K562 (cell line): ENCODE results near the gene PLPP1. TPM values are rescaled to one million over a fixed set of nuclear protein-coding genes. Genes with fewer than 3 reads are reported as not detected.
A peak's percentile ranks its signal among the peaks of the same experiment; 100 is the strongest.

Source experiments
- ATAC-seq: fragments of 200-7000 bp; cut with Tn5 transposase; 3 replicates; pipeline ENCODE4 v1.9.1; 2020; ENCODE audit warnings: moderate library complexity
- BruUV-seq: library from RNA; stranded (reverse); fragments of 400-500 nt; replicated peaks from 2 replicates; lab custom pipeline; 2021; lab: Mats Ljungman, UMichigan
- CTCF ChIA-PET: fragments of 300-600 bp; formaldehyde crosslinking; extraction: SDS; loops from one replicate; lab custom pipeline; 2021; ENCODE audit warnings: low intra/inter-chr PET ratio; lab: Yijun Ruan, JAX
- POLR2A ChIA-PET: fragments of 300-600, 350-650 bp; sonication (Branson Sonifier 250); formaldehyde crosslinking; extraction: SDS; loops from one replicate; lab custom pipeline; 2021; ENCODE audit warnings: antibody characterized with exemption, inconsistent platforms; lab: Yijun Ruan, JAX
- DNase-seq, 4 experiments: peaks; one replicate each; pipeline versions ENCODE4 v3.0.0 to v3.0.0-alpha.2; 2011 to 2018; ENCODE audit warnings: low spot score in 3 of 4, mixed read lengths in 3 of 4; ENCODE audit errors: extremely low read depth in 1 of 4
- FAIRE-seq: peaks from 2 replicates; lab custom pipeline; 2011; peaks lifted over from hg19 to GRCh38; lab: Jason Lieb, UNC
- H2AFZ ChIP-seq: 2 replicates; pipeline ENCODE4 v1.6.0; 2011; ENCODE audit warnings: low read depth, low read length, control low read depth, inconsistent platforms
- H3K27ac ChIP-seq: fragments of 200-600 bp; 3 replicates; pipeline ENCODE4 v1.8.0; 2011; ENCODE audit warnings: low read depth, mild to moderate bottlenecking, control low read depth, inconsistent platforms, low read length, moderate library complexity, mixed read lengths; ENCODE audit errors: extremely low read depth
- H3K27me3 ChIP-seq, 2 experiments: fragments of 300-600 bp in 1 of 2; 2 replicates in 1 of 2; 3 replicates in 1 of 2; pipeline versions ENCODE4 v1.6.0 to v1.8.0; 2011; ENCODE audit warnings: inconsistent platforms in 2 of 2, low read length in 2 of 2, mild to moderate bottlenecking in 1 of 2, mixed read lengths in 1 of 2, moderate library complexity in 1 of 2; ENCODE audit not compliant: control insufficient read depth in 2 of 2, insufficient read depth in 2 of 2
- H3K36me3 ChIP-seq: fragments of 300-600 bp; 3 replicates; pipeline ENCODE4 v1.8.0; 2011; ENCODE audit warnings: mild to moderate bottlenecking, low read length, inconsistent platforms; ENCODE audit not compliant: control insufficient read depth, insufficient read depth
- H3K4me1 ChIP-seq, 2 experiments: fragments of 200-600 bp in 1 of 2; replicated peaks in 1 of 2; 2 replicates in 1 of 2; 3 replicates in 1 of 2; pipeline versions ENCODE4 v1.5.1 to v1.8.0; 2011; ENCODE audit warnings: inconsistent platforms in 2 of 2, low read length in 2 of 2, mild to moderate bottlenecking in 1 of 2, mixed read lengths in 1 of 2, moderate library complexity in 1 of 2; ENCODE audit not compliant: control insufficient read depth in 2 of 2, insufficient read depth in 2 of 2
- H3K4me2 ChIP-seq: 2 replicates; pipeline ENCODE4 v1.6.1; 2011; ENCODE audit warnings: low read length, control low read depth, inconsistent platforms, mixed read lengths; ENCODE audit not compliant: insufficient read depth
- H3K4me3 ChIP-seq: fragments of 200-600 bp; sonication (generic), shearing (Covaris generic); 2 replicates; pipeline ENCODE4 v1.5.1; 2016; ENCODE audit warnings: control low read depth, inconsistent platforms
- H3K79me2 ChIP-seq: fragments of 200-600 bp; 3 replicates; pipeline ENCODE4 v1.8.0; 2011; ENCODE audit warnings: low read length, inconsistent platforms; ENCODE audit not compliant: control insufficient read depth, insufficient read depth
- H3K9ac ChIP-seq, 2 experiments: 2 replicates each; pipeline versions ENCODE4 v1.6.0 to v1.6.1; 2011; ENCODE audit warnings: low read depth in 2 of 2, low read length in 2 of 2, control low read depth in 1 of 2, inconsistent platforms in 1 of 2, mild to moderate bottlenecking in 1 of 2, mixed read lengths in 1 of 2; ENCODE audit not compliant: insufficient read depth in 1 of 2
- H3K9me1 ChIP-seq: one replicate; pipeline ENCODE4 v1.6.0; 2011; ENCODE audit warnings: inconsistent platforms, mild to moderate bottlenecking, low read length, moderate library complexity; ENCODE audit not compliant: control insufficient read depth, insufficient read depth
- H3K9me3 ChIP-seq: replicated peaks from 2 replicates; pipeline ENCODE4 v1.5.1; 2011; ENCODE audit warnings: low read depth, low read length, inconsistent platforms; ENCODE audit not compliant: control insufficient read depth, insufficient read depth
- H4K20me1 ChIP-seq: replicated peaks from 2 replicates; pipeline ENCODE4 v1.6.1; 2011; ENCODE audit warnings: low read length, inconsistent platforms, mixed read lengths; ENCODE audit not compliant: control insufficient read depth, insufficient read depth
- CEBPB ChIP-seq: fragments of 450-650 bp; IDR thresholded peaks from 2 replicates; pipeline ENCODE4 v1.6.1; 2016; ENCODE audit warnings: missing genetic modification characterization, missing compliant biosample characterization
- HDAC3 ChIP-seq: fragments of 450-650 bp; IDR thresholded peaks from 2 replicates; pipeline ENCODE4 v1.6.1; 2018; ENCODE audit warnings: borderline replicate concordance, mild to moderate bottlenecking, moderate library complexity; ENCODE audit not compliant: partially characterized antibody
- KDM1A ChIP-seq, 2 experiments: fragments of 450-650 bp; IDR thresholded peaks; 2 replicates each; pipeline ENCODE4 v1.6.1; 2016; ENCODE audit warnings: mild to moderate bottlenecking in 2 of 2
- NFE2L1 ChIP-seq: fragments of 450-650 bp; IDR thresholded peaks from 2 replicates; pipeline ENCODE4 v1.6.1; 2016; ENCODE audit warnings: missing genetic modification characterization, low read depth, mild to moderate bottlenecking, missing compliant biosample characterization, moderate library complexity, borderline replicate concordance
- NFYB ChIP-seq: IDR thresholded peaks from 2 replicates; pipeline ENCODE4 v1.6.1; 2011; ENCODE audit warnings: mild to moderate bottlenecking, moderate library complexity; ENCODE audit not compliant: insufficient read length; ENCODE audit errors: extremely low read depth
- SMAD1 ChIP-seq: fragments of 150-350 bp; IDR thresholded peaks from 2 replicates; pipeline ENCODE4 v1.6.1; 2014; ENCODE audit warnings: low read length, low read depth; ENCODE audit not compliant: partially characterized antibody
- ZFPM2 ChIP-seq: fragments of 250-450 bp; sonication (Bioruptor Pico); IDR thresholded peaks from 2 replicates; pipeline ENCODE4 v1.5.1; 2022; ENCODE audit warnings: mild to moderate bottlenecking
- ZNF431 ChIP-seq: sonication (generic); formaldehyde crosslinking; IDR thresholded peaks from 2 replicates; pipeline ENCODE4 v1.8.0; 2022; ENCODE audit warnings: mild to moderate bottlenecking, missing genetic modification reagents
- whole genome bisulfite sequencing: fragments of 100-300 bp; shearing (Covaris generic); methylation state at CpG from one replicate; pipeline ENCODE4 v1.1.6; 2016; ENCODE audit warnings: low coverage, mixed read lengths; ENCODE audit not compliant: insufficient coverage; ENCODE audit errors: missing lambda C conversion rate; 5-methylcytosine and 5-hydroxymethylcytosine counted together
- in situ Hi-C: fragments of 300-500 bp; cut with MboI; formaldehyde crosslinking; loops from 4 replicates; pipeline ENCODE4 v1.15.0; 2018; ENCODE audit warnings: inconsistent platforms, mixed read lengths
- intact Hi-C: fragments of 100-400 bp; cut with micrococcal nuclease; formaldehyde crosslinking; loops from 2 replicates; pipeline ENCODE4 v1.14.2; 2022
- polyA plus RNA-seq, 8 experiments: library from polyadenylated mRNA; depleted of rRNA in 4 of 8; stranded (reverse) in 5 of 8; unstranded in 3 of 8; fragments of >200 nt; fragmentation: Nextera tagmentation in 2 of 8; fragmentation: Illumina TruSeq in 1 of 8; extraction: Ambion mirVana in 2 of 8; extraction: Trizol in 1 of 8; gene quantifications; 2 replicates each; pipeline versions ENCODE4 v1.2.1 to v1.2.3, GENCODE V29; 2011 to 2014; ENCODE audit warnings: inconsistent platforms in 1 of 8, missing spikeins in 1 of 8
- total RNA-seq, 7 experiments: library from RNA; depleted of rRNA in 6 of 7; stranded (reverse); fragments of >200 nt in 6 of 7; fragmentation: Illumina TruSeq in 2 of 7; extraction: Trizol in 2 of 7; gene quantifications; 2 replicates each; pipeline versions ENCODE4 v1.2.1 to v1.2.3, GENCODE V29; 2011 to 2021; ENCODE audit warnings: low replicate concordance in 1 of 7
- TF ChIP-seq, protein P1 (sequence below): sonication (generic); formaldehyde crosslinking; IDR thresholded peaks from 2 replicates; pipeline ENCODE4 v1.8.0; 2022; ENCODE audit warnings: missing genetic modification reagents, mild to moderate bottlenecking, moderate library complexity, borderline replicate concordance

The PLPP1 gene
- total and polyA plus RNA-seq, 9 of the 15 experiments (the other 6 are each of a cell fraction or from before 2014, with no cell fraction given): 0.04 to 0.24 (median 0.04) TPM; not detected in 6

DNA sequence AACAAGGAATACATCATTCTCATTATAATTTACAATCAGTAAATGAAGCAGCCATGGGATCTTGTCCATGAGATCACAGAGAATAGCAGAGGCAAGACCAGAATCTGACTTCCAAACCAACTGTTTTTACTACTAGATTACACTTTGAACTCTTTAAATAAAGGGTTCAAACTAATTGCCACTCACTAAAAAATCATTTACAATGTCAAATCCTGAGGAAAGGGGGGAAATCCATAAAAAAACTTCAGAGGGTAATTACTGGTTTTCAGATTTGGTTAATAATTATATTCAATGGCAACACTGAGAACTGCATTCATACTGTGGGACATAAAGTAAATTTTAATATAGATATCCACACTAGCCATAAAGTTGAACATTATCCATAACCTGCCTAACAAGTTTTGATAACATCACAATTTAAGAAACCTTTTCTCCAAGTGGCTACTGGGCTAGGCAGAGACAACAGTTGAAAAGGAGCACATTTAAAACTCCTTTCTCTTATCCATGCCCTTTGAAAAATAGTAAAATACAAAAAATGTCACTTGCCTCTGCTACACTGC, 15.9 kb downstream of the PLPP1 start:
- Histone ChIP-seq H3K4me2 (no peak overlapping the region), H3K9me3 (no peaks in the 10 kb centered on the region), H3K4me1 (no peaks in the 10 kb centered on the region), H3K27ac (no peak overlapping the region), H3K79me2 (no peaks in the 10 kb centered on the region), H3K36me3 (no peaks in the 10 kb centered on the region), H3K4me3 (no peak overlapping the region), H2AFZ (no peak overlapping the region), H4K20me1 (no peaks in the 10 kb centered on the region), H3K9me1 (no peaks in the 10 kb centered on the region), H3K27me3 (peaks cover 0 to 18% of the 10 kb centered on the region in 2 experiments; a peak in 4 of 5 replicates), H3K9ac (no peak overlapping the region)
- FAIRE-seq (no peak), ATAC-seq (no peak), DNase-seq (no peak)
- CTCF ChIA-PET: no interaction called here
- intact Hi-C loops: no loop called here
- in situ Hi-C loops: no loop called here
- BruUV-seq: no TSS peak
- TF ChIP-seq, protein P1, sequence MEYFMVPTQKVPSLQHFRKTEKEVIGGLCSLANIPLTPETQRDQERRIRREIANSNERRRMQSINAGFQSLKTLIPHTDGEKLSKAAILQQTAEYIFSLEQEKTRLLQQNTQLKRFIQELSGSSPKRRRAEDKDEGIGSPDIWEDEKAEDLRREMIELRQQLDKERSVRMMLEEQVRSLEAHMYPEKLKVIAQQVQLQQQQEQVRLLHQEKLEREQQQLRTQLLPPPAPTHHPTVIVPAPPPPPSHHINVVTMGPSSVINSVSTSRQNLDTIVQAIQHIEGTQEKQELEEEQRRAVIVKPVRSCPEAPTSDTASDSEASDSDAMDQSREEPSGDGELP (CRISPR knock-in tag): no peak
- TF ChIP-seq SMAD1 (no peak), HDAC3 (no peak), KDM1A (IDR thresholded peaks at IDR 0.05) (no peak)
- POLR2A ChIA-PET: no interaction called here

DNA sequence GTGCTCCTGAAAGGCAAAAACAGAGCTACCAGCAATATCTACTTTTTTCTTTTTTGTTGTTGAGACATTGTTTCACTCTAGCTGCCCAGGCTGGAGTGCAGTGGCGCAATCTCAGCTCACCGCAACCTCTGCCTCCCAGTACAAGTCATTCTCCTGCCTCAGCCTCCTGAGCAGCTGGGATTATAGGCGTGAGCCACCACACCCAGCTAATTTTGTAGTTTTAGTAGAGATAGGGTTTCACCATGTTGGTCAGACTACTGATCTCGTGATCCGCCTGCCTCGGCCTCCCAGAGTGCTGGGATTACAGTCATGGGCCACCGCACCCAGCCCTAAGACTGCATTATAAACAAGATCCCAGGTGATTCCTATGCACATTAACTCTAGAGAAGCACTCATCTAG, 17.0 kb downstream of the PLPP1 start:
- H2AFZ ChIP-seq: no peak overlapping the region
- ATAC-seq (no peak), DNase-seq (no peak), FAIRE-seq (no peak)
- TF ChIP-seq CEBPB (tag): peak; percentile 21; the same call in 1 of the 2 replicates
- TF ChIP-seq NFE2L1: no peak
- TF ChIP-seq NFYB: no peak
- no peak for TF ChIP-seq ZNF431 (CRISPR knock-in tag)
- TF ChIP-seq ZFPM2 (CRISPR knock-in tag): no peak
- no peak overlapping the region for H3K27ac ChIP-seq
- no peak overlapping the region for H3K4me2 ChIP-seq
- in situ Hi-C loops: no loop called here
- no peak overlapping the region for H3K9ac ChIP-seq
- ChIA-PET CTCF (no interaction called here), POLR2A (interaction anchor here (0.7 to 1.0 kb wide), 2 partner anchors 17 to 735 kb away, joined by 3 read pairs; partner anchors contain the start of gene PLPP1)
- no TSS peak for BruUV-seq
- H3K9me3 ChIP-seq: no peaks in the 10 kb centered on the region
- no peaks in the 10 kb centered on the region for H4K20me1 ChIP-seq
- H3K27me3 ChIP-seq: peaks cover 0 to 18% of the 10 kb centered on the region in 2 experiments; a peak in 4 of 5 replicates
- no peaks in the 10 kb centered on the region for H3K9me1 ChIP-seq
- H3K4me3 ChIP-seq: no peak overlapping the region
- intact Hi-C loops: no loop called here
- no peaks in the 10 kb centered on the region for H3K4me1 ChIP-seq
- H3K36me3 ChIP-seq: no peaks in the 10 kb centered on the region
- WGBS: 3% methylated on average over 7 of the region's 7 CpGs
- H3K79me2 ChIP-seq: no peaks in the 10 kb centered on the region
